ENCODE measurements around the gene NMU.

The NMU gene

GRCh38 chr4:55545641-55546505 lies 90.2 kb downstream of the NMU start (continued):
- no peak for TF ChIP-seq ZBTB49 (tag by site-specific recombination; IDR thresholded peaks at IDR 0.05; ENCODE audit: low read depth)
- TF ChIP-seq HIC1 (tag by site-specific recombination; IDR thresholded peaks at IDR 0.05): no peak
- TF ChIP-seq REPIN1 (tag by site-specific recombination; IDR thresholded peaks at IDR 0.05; ENCODE audit: low read depth): no peak
- no peak for TF ChIP-seq ZSCAN18 (tag by site-specific recombination; IDR thresholded peaks at IDR 0.05)
- TF ChIP-seq ZNF473 (tag by site-specific recombination; IDR thresholded peaks at IDR 0.05): no peak
- TF ChIP-seq PRDM1 (tag by site-specific recombination; IDR thresholded peaks at IDR 0.05): no peak
- no peak for TF ChIP-seq ZNF140 (tag by site-specific recombination; IDR thresholded peaks at IDR 0.05)
- TF ChIP-seq ZNF266 (tag by site-specific recombination; IDR thresholded peaks at IDR 0.05; ENCODE audit: low read depth): no peak
- TF ChIP-seq ZNF768 (tag by site-specific recombination; IDR thresholded peaks at IDR 0.05): no peak
